GM13976 (cell line): ENCODE results near the gene COG2.

Source experiments
- DNase-seq: peaks from one replicate; pipeline ENCODE4 v3.0.0; 2012; ENCODE audit warnings: low spot score
- in situ Hi-C: fragments of 300-500 bp; cut with MboI; formaldehyde crosslinking; loops from one replicate; pipeline ENCODE4 v1.12.0; 2022; ENCODE audit warnings: low sequenced_read_pairs, mixed read lengths, inconsistent platforms; ENCODE audit not compliant: unreplicated experiment
- TF ChIP-seq, protein P1 (sequence below): IDR thresholded peaks from 2 replicates; pipeline ENCODE4 v1.5.1; 2012; ENCODE audit warnings: borderline replicate concordance, mild to moderate bottlenecking; ENCODE audit not compliant: insufficient read depth; ENCODE audit errors: extremely low read depth, missing control alignments, control extremely low read depth

The COG2 gene

GRCh38 chr1:230710543-230710904, 68.2 kb downstream of the COG2 start:
- in situ Hi-C loops = no loop called here
- no peak for DNase-seq
- TF ChIP-seq, protein P1, sequence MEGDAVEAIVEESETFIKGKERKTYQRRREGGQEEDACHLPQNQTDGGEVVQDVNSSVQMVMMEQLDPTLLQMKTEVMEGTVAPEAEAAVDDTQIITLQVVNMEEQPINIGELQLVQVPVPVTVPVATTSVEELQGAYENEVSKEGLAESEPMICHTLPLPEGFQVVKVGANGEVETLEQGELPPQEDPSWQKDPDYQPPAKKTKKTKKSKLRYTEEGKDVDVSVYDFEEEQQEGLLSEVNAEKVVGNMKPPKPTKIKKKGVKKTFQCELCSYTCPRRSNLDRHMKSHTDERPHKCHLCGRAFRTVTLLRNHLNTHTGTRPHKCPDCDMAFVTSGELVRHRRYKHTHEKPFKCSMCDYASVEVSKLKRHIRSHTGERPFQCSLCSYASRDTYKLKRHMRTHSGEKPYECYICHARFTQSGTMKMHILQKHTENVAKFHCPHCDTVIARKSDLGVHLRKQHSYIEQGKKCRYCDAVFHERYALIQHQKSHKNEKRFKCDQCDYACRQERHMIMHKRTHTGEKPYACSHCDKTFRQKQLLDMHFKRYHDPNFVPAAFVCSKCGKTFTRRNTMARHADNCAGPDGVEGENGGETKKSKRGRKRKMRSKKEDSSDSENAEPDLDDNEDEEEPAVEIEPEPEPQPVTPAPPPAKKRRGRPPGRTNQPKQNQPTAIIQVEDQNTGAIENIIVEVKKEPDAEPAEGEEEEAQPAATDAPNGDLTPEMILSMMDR = no peak

- no peak for DNase-seq
- TF ChIP-seq, protein P1 = no peak
- in situ Hi-C loops = no loop called here
Observed at GRCh38 chr1:230711245-230711644, 69.0 kb downstream of the COG2 start.

DNA sequence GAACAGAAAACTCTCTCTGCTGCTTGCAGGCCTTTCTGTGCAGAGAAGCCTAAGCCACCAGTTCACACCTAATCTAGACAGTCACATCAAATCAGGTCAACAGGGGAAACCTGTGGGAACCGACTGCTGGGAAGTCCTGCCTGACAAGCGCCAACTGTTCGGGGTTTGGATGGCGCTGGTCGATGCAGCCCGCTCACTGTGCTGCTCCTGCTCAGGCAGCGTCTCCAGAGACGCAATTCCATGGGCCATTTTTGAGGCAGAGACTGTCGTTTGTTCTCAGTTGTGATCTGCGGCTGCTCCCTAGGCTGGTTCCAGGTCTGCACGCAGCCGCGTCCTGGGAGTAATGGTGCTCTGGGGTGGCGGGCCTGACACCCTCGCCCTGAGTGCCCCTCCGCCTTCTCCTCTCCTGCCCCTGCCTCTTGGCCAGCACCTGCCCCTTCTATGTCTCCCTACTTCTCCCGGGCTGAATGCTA, 70.2 kb downstream of the COG2 start:
- TF ChIP-seq, protein P1 = no peak
- in situ Hi-C loops = no loop called here
- DNase-seq = no peak

DNA sequence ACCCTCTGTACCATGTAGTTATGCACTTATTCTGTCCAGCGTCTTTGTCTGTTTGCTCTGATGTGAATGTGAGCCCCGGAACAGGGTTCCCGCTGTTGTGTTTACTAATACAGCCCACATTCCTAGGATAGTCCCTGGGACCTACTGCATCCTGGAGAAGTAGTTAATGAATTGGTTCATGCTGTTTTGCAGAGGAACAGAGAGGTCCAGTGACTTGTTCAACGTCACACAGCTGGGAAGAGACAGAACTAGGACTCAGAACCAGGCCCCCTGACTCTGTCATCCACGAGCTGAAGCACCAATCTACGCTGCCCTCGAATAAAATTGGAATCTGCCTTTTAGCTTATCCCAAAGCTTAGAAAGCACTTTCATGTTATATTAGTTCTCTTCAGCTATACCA, 70.9 kb downstream of the COG2 start:
- no peak for DNase-seq
- TF ChIP-seq, protein P1 = no peak
- in situ Hi-C loops = no loop called here

DNA sequence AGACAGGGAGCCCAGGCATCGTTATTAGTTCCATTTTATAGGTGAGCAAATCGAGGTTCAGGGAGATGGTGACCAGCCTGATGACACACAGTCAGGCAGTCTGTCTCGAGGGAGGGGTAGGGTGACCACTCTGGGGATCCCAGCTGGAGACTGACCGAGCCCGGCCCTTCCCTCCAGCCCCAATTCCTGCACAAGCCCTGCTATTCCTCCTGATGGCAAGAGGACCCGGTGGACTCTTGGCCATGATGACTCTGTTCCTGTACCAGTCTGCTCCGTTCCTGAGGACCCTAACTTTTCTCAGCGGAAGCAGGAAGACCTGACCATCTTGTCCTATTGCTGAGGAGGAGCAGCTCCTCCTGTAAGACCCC, 71.2 kb downstream of the COG2 start:
- TF ChIP-seq, protein P1 = no peak
- DNase-seq = no peak
- in situ Hi-C loops = no loop called here

- no peak for DNase-seq
- TF ChIP-seq, protein P1 = no peak
- in situ Hi-C loops = no loop called here
Observed at GRCh38 chr1:230713915-230714764, 71.9 kb downstream of the COG2 start, which contains the start of gene AGT. AGT (minus strand) TSS chr1:230714122; CDS start chr1:230710823, 3,299 bp downstream.
